NCI-H146 (cell line): Measurements from ENCODE around the gene PHKB.

ENCODE experiments used
- DNase-seq: peaks from one replicate; lab custom pipeline; 2025; lab: John Stamatoyannopoulos, UW

The PHKB gene

GRCh38 chr16:47693226-47693625, 232.1 kb downstream of the PHKB start:
- DNase-seq = no peak

- DNase-seq = no peak
Observed at GRCh38 chr16:47694543-47694942, 233.4 kb downstream of the PHKB start.

- no peak for DNase-seq
Observed at GRCh38 chr16:47695756-47696155, 234.6 kb downstream of the PHKB start.

- no peak for DNase-seq
Observed at GRCh38 chr16:47697826-47698225, 236.7 kb downstream of the PHKB start.

- no peak for DNase-seq
Observed at GRCh38 chr16:47699106-47699505, 238.0 kb downstream of the PHKB start.

- DNase-seq = no peak
Observed at GRCh38 chr16:47700857-47701587, 239.9 kb downstream of the PHKB start.

GRCh38 chr16:47705266-47705665, 244.1 kb downstream of the PHKB start:
- DNase-seq = no peak

GRCh38 chr16:47711809-47712208, 250.7 kb downstream of the PHKB start:
- no peak for DNase-seq

- DNase-seq = no peak
Observed at GRCh38 chr16:47712276-47713224, 251.4 kb downstream of the PHKB start.

GRCh38 chr16:47713225-47713595, 252.1 kb downstream of the PHKB start:
- DNase-seq = no peak

GRCh38 chr16:47715442-47716083, 254.4 kb downstream of the PHKB start:
- no peak for DNase-seq

GRCh38 chr16:47716571-47716970, 255.4 kb downstream of the PHKB start:
- no peak for DNase-seq

GRCh38 chr16:47719713-47720112, 258.6 kb downstream of the PHKB start:
- no peak for DNase-seq

GRCh38 chr16:47721006-47721637, 260.0 kb downstream of the PHKB start:
- DNase-seq = no peak

GRCh38 chr16:47722046-47722445, 260.9 kb downstream of the PHKB start:
- no peak for DNase-seq

- no peak for DNase-seq
Observed at GRCh38 chr16:47724115-47724785, 263.1 kb downstream of the PHKB start.

GRCh38 chr16:47725188-47725695, 264.1 kb downstream of the PHKB start:
- no peak for DNase-seq

- no peak for DNase-seq
Observed at GRCh38 chr16:47726031-47726675, 265.0 kb downstream of the PHKB start.

GRCh38 chr16:47727131-47727530, 266.0 kb downstream of the PHKB start:
- no peak for DNase-seq

GRCh38 chr16:47728205-47728604, 267.1 kb downstream of the PHKB start:
- DNase-seq = no peak

GRCh38 chr16:47729701-47730100, 268.6 kb downstream of the PHKB start:
- DNase-seq = no peak
